Astrocyte (in vitro differentiated cells and primary cell): ENCODE data around the gene UBE2E2.

Experiments used
- CTCF ChIP-seq: IDR thresholded peaks from 2 replicates; pipeline ENCODE4 v1.5.1; 2011; ENCODE audit warnings: low read depth, mild to moderate bottlenecking, inconsistent platforms, low read length, moderate library complexity; ENCODE audit not compliant: insufficient read depth
- EZH2 ChIP-seq: IDR thresholded peaks from 2 replicates; pipeline ENCODE4 v1.6.1; 2012; ENCODE audit warnings: mild to moderate bottlenecking, low read length, inconsistent platforms; ENCODE audit not compliant: insufficient read depth

- no peak for TF ChIP-seq EZH2
- TF ChIP-seq CTCF = no peak
These were observed 186.6 kb downstream of the UBE2E2 start for GRCh38 chr3:23389686-23390085.
